GM12878 (cell line): ENCODE measurements around the gene PRRG3.

Experiments used
- CHD4 ChIP-seq: fragments of 200-600 bp; sonication (generic); IDR thresholded peaks from 2 replicates; pipeline ENCODE4 v1.6.1; 2016; ENCODE audit warnings: mild to moderate bottlenecking
- CTCF ChIP-seq, 3 experiments: IDR thresholded peaks in 2 of 3; conservative IDR thresholded peaks in 1 of 3; 2 replicates each; pipeline ENCODE4 v1.5.1; 2011; ENCODE audit warnings: low read depth in 3 of 3, low read length in 3 of 3, mild to moderate bottlenecking in 3 of 3, control low read depth in 2 of 3, moderate library complexity in 2 of 3, inconsistent platforms in 1 of 3, mixed read lengths in 1 of 3; ENCODE audit not compliant: control insufficient read depth in 2 of 3, insufficient read depth in 1 of 3; ENCODE audit errors: extremely low read depth in 1 of 3
- JUNB ChIP-seq: IDR thresholded peaks from 2 replicates; pipeline ENCODE4 v1.6.1; 2016; ENCODE audit warnings: antibody characterized with exemption, mild to moderate bottlenecking
- MEF2A ChIP-seq: IDR thresholded peaks from 2 replicates; pipeline ENCODE4 v1.6.1; 2011; ENCODE audit warnings: low read depth, mild to moderate bottlenecking, low read length, moderate library complexity; ENCODE audit not compliant: insufficient read depth
- MYC ChIP-seq: IDR thresholded peaks from 2 replicates; pipeline ENCODE4 v1.6.1; 2011; ENCODE audit warnings: mild to moderate bottlenecking, low read length, moderate library complexity, inconsistent platforms; ENCODE audit not compliant: insufficient read depth, insufficient replicate concordance, insufficient read length, severe bottlenecking
- PRDM15 ChIP-seq: fragments of 450-650 bp; formaldehyde crosslinking; IDR thresholded peaks from 2 replicates; pipeline ENCODE4 v1.4.0; 2020; ENCODE audit warnings: mild to moderate bottlenecking, moderate library complexity
- USF1 ChIP-seq: IDR thresholded peaks from 2 replicates; pipeline ENCODE4 v1.6.1; 2011; ENCODE audit warnings: borderline replicate concordance, low read depth, mild to moderate bottlenecking, moderate library complexity, mixed read lengths, low read length; ENCODE audit not compliant: insufficient read depth; ENCODE audit errors: extremely low read length
- YY1 ChIP-seq: IDR thresholded peaks from 2 replicates; pipeline ENCODE4 v1.6.1; 2011; ENCODE audit warnings: low read depth, mild to moderate bottlenecking, low read length

GRCh38 chrX:151680805-151681204, 14.5 kb upstream of the PRRG3 start:
- TF ChIP-seq CHD4 (no peak), CTCF (IDR thresholded peaks at IDR 0.05 in 2 of 3, conservative IDR thresholded peaks at IDR 0.05 in 1 of 3; ENCODE audit: control insufficient read depth in 2 of 3, extremely low read depth in 1 of 3, insufficient read depth in 1 of 3, low read depth in 3 of 3, low read length in 3 of 3) (peak; percentile 73 to 83 (median 80)), MYC (no peak), USF1 (no peak), JUNB (no peak), MEF2A (no peak), YY1 (no peak), PRDM15 (CRISPR knock-in tag) (no peak)
